WTC11 (cell line): ENCODE measurements around the gene CHDH.

Experiments
- CTCF ChIP-seq: fragments of 200-600 bp; IDR thresholded peaks from 2 replicates; pipeline ENCODE4 v1.8.0; 2022; ENCODE audit warnings: antibody characterized with exemption
- USF2 ChIP-seq: sonication (generic); formaldehyde crosslinking; IDR thresholded peaks from 2 replicates; pipeline ENCODE4 v1.8.1; 2023; ENCODE audit warnings: mild to moderate bottlenecking, missing genetic modification reagents, moderate library complexity

GRCh38 chr3:53824795-53825194, 21.4 kb downstream of the CHDH start:
- TF ChIP-seq CTCF (no peak), USF2 (CRISPR knock-in tag) (no peak)
